Mesendoderm (in vitro differentiated cells): Measurements from ENCODE around the gene IFNGR2.

ENCODE experiments used
- DNase-seq: peaks from one replicate; pipeline ENCODE4 v3.0.0; 2013
- H2AK5ac ChIP-seq: 2 replicates; pipeline ENCODE4 v1.6.1; 2013; ENCODE audit warnings: low read length, inconsistent platforms
- H2BK120ac ChIP-seq: 2 replicates; pipeline ENCODE4 v1.6.1; 2013; ENCODE audit warnings: low read depth, mild to moderate bottlenecking, low read length, moderate library complexity, mixed read lengths
- H2BK15ac ChIP-seq: replicated peaks from 2 replicates; pipeline ENCODE4 v1.6.1; 2013; ENCODE audit warnings: low read depth, mild to moderate bottlenecking, moderate library complexity
- H2BK5ac ChIP-seq: 2 replicates; pipeline ENCODE4 v1.6.1; 2013; ENCODE audit warnings: low read length, inconsistent platforms
- H3K18ac ChIP-seq: 2 replicates; pipeline ENCODE4 v1.6.1; 2013; ENCODE audit warnings: mild to moderate bottlenecking, low read length, mixed read lengths
- H3K23ac ChIP-seq: one replicate; pipeline ENCODE4 v1.6.1; 2013; ENCODE audit warnings: low read length
- H3K27ac ChIP-seq: 2 replicates; pipeline ENCODE4 v1.5.1; 2013; ENCODE audit warnings: low read depth, mild to moderate bottlenecking, inconsistent platforms, low read length, moderate library complexity
- H3K27me3 ChIP-seq: 2 replicates; pipeline ENCODE4 v1.6.1; 2013; ENCODE audit warnings: low read length, control low read depth, mild to moderate bottlenecking, inconsistent platforms; ENCODE audit not compliant: insufficient read depth, poor library complexity
- H3K36me3 ChIP-seq: 2 replicates; pipeline ENCODE4 v1.6.1; 2013; ENCODE audit warnings: low read length, inconsistent platforms; ENCODE audit not compliant: control insufficient read depth, insufficient read depth
- H3K4ac ChIP-seq: one replicate; pipeline ENCODE4 v1.6.1; 2013; ENCODE audit warnings: low read depth, mild to moderate bottlenecking, low read length, moderate library complexity
- H3K4me1 ChIP-seq: 2 replicates; pipeline ENCODE4 v1.6.1; 2013; ENCODE audit warnings: low read depth, low read length, inconsistent platforms; ENCODE audit not compliant: control insufficient read depth
- H3K4me2 ChIP-seq: 2 replicates; pipeline ENCODE4 v1.6.1; 2013; ENCODE audit warnings: low read length
- H3K4me3 ChIP-seq: 2 replicates; pipeline ENCODE4 v1.5.1; 2013; ENCODE audit warnings: mild to moderate bottlenecking, low read length
- H3K56ac ChIP-seq: one replicate; pipeline ENCODE4 v1.6.1; 2013; ENCODE audit warnings: low read length
- H3K79me1 ChIP-seq: 2 replicates; pipeline ENCODE4 v1.6.1; 2013; ENCODE audit warnings: low read length, inconsistent platforms
- H3K79me2 ChIP-seq: 2 replicates; pipeline ENCODE4 v1.6.1; 2013; ENCODE audit warnings: mild to moderate bottlenecking, low read length; ENCODE audit not compliant: control insufficient read depth, insufficient read depth
- H3K9ac ChIP-seq: 2 replicates; pipeline ENCODE4 v1.6.1; 2013; ENCODE audit warnings: low read length, inconsistent platforms
- H4K5ac ChIP-seq: one replicate; pipeline ENCODE4 v1.6.1; 2013; ENCODE audit warnings: low read length
- H4K8ac ChIP-seq: one replicate; pipeline ENCODE4 v1.6.1; 2013; ENCODE audit warnings: low read depth, mild to moderate bottlenecking, control low read depth, low read length, moderate library complexity
- WGBS: extraction: QIAGEN DNeasy Blood & Tissue Kit; methylation state at CpG from one replicate; pipeline ENCODE4 v1.1.7; 2013; ENCODE audit warnings: low lambda C conversion rate, missing lambda C conversion rate; ENCODE audit not compliant: insufficient coverage; ENCODE audit errors: extremely low coverage; 5-methylcytosine and 5-hydroxymethylcytosine counted together

Gene IFNGR2

DNA sequence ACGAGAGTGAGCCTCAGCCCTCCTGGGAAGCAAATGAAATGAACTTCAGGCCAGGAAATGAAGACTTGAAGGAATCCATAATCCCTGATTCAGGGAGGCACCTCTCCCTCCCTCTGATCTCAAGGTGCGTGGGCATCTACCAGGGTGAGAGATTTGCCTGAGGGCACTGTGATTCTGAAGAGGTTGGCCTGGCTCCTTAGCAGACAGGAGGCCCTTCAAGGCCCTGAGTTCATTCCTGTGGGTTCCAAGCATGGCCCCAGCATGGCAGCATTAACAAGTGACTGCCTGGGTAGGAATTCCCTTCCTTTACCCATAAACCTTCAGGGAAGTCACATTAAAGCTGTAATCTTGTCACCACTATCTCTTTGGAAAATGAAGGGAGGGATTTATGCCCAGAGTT lies 29.8 kb upstream of the IFNGR2 start:
- H3K9ac ChIP-seq: no peak overlapping the region
- H3K4me2 ChIP-seq: no peak overlapping the region
- H3K4me1 ChIP-seq: no peaks in the 10 kb centered on the region
- H3K27me3 ChIP-seq: no peaks in the 10 kb centered on the region
- no peak overlapping the region for H2BK5ac ChIP-seq
- H2BK15ac ChIP-seq: no peak overlapping the region
- H3K4me3 ChIP-seq: no peak overlapping the region
- H2BK120ac ChIP-seq: no peak overlapping the region
- no peak overlapping the region for H3K27ac ChIP-seq
- H3K18ac ChIP-seq: no peak overlapping the region
- no peak overlapping the region for H3K23ac ChIP-seq
- WGBS: no CpG with 5 or more reads among the region's 2 CpGs
- no peak overlapping the region for H2AK5ac ChIP-seq
- no peaks in the 10 kb centered on the region for H3K79me1 ChIP-seq
- no peak overlapping the region for H3K56ac ChIP-seq
- no peaks in the 10 kb centered on the region for H3K79me2 ChIP-seq
- H3K4ac ChIP-seq: no peak overlapping the region
- DNase-seq: peak; percentile 8
- no peak overlapping the region for H4K5ac ChIP-seq
- H4K8ac ChIP-seq: no peak overlapping the region
- H3K36me3 ChIP-seq: no peaks in the 10 kb centered on the region

DNA sequence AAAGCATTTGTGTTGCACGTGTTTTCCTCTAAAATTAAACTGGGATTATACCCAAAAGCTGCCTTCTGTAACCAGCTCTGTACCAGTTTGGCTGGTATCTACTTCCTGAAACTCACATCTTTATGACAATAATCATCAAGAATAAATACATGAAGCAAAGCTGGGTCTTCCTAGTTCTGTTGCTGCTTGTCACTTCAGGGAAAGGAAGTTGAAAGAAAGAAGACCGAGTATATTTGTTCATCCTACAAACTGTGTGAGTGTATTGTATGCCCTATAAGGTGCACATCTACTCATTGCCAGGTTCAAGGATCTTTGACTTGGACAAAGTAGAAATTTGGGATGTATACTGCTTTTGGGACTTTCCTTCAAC lies 29.1 kb upstream of the IFNGR2 start:
- Histone ChIP-seq H3K27me3 (no peaks in the 10 kb centered on the region), H3K4me1 (no peaks in the 10 kb centered on the region), H3K4me2 (no peak overlapping the region), H3K27ac (no peak overlapping the region), H4K8ac (no peak overlapping the region), H2AK5ac (no peak overlapping the region), H3K79me1 (no peaks in the 10 kb centered on the region), H3K23ac (no peak overlapping the region), H3K36me3 (no peaks in the 10 kb centered on the region), H4K5ac (no peak overlapping the region), H3K56ac (no peak overlapping the region), H2BK120ac (no peak overlapping the region), H3K79me2 (no peaks in the 10 kb centered on the region), H3K9ac (no peak overlapping the region), H3K4me3 (no peak overlapping the region), H3K4ac (no peak overlapping the region), H2BK15ac (no peak overlapping the region), H2BK5ac (no peak overlapping the region), H3K18ac (no peak overlapping the region)
- no CpG with 5 or more reads among the region's 2 CpGs for WGBS
- DNase-seq: no peak

DNA sequence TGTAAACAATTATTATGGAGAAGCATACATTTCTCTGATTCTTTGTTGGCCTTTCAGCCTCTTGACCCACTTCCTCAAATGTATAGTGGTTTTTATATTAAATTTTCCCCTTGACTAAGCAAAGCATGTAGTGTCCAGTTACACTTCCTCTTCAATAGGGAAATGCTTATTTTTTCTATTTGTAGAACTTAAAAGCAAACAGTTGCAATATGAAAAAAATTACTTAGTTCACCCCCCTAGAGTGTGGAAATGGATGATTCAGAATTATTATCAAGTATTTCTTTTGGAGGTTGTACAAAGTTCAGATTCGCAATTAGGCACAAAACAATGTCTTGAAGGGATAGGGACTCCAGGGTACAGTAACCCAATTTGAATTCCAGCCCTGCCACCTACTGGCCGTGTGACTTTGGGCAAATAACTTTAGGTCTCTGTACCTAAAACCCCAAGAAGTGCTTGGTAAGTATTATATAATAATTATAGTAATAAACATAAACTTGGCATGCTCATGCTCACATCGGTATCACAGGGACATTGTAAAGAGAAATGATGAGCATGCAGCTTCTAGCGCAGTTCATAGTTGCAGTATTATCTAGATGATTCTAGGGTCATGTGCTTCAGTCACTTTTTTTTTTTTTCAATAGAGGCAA lies 28.6 kb upstream of the IFNGR2 start:
- H2BK15ac ChIP-seq: no peak overlapping the region
- no peak overlapping the region for H3K9ac ChIP-seq
- H4K5ac ChIP-seq: no peak overlapping the region
- H2AK5ac ChIP-seq: no peak overlapping the region
- no peak overlapping the region for H4K8ac ChIP-seq
- H3K79me1 ChIP-seq: no peaks in the 10 kb centered on the region
- H3K27ac ChIP-seq: no peak overlapping the region
- H3K4me2 ChIP-seq: no peak overlapping the region
- peak; percentile 48 for DNase-seq
- H3K18ac ChIP-seq: no peak overlapping the region
- no peak overlapping the region for H3K56ac ChIP-seq
- H3K4me3 ChIP-seq: no peak overlapping the region
- no peak overlapping the region for H3K4ac ChIP-seq
- H3K36me3 ChIP-seq: no peaks in the 10 kb centered on the region
- no CpG with 5 or more reads among the region's 4 CpGs for WGBS
- no peaks in the 10 kb centered on the region for H3K4me1 ChIP-seq
- no peak overlapping the region for H3K23ac ChIP-seq
- H3K79me2 ChIP-seq: no peaks in the 10 kb centered on the region
- no peak overlapping the region for H2BK120ac ChIP-seq
- no peak overlapping the region for H2BK5ac ChIP-seq
- H3K27me3 ChIP-seq: no peaks in the 10 kb centered on the region

DNA sequence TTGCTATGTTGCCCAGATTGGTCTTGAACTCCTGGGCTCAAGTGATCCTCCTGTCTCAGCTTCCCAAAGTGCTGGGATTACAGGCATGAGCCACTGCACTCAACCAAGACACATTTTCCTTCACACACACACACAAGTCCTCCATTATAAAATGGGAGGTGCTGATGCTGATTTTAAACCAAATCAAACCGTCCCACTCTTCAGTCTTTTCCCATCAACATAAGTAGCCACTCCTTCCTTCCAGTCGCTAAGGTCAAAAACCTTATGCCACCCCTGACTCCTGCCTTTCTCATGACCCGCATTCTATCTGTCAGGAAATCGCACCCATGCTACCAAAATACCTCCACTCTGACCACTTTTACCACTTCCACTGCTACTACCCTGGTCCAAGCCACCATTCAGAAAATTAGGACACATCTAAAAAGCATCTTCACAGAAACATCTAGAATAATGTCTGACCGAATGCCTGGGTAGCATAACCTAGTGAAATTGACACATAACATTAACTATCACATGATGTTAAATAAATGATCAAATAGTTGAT lies 28.0 kb upstream of the IFNGR2 start:
- no peaks in the 10 kb centered on the region for H3K79me2 ChIP-seq
- H4K5ac ChIP-seq: no peak overlapping the region
- no CpG with 5 or more reads among the region's 5 CpGs for WGBS
- no peak overlapping the region for H3K27ac ChIP-seq
- H2BK5ac ChIP-seq: no peak overlapping the region
- no peak overlapping the region for H3K56ac ChIP-seq
- no peak overlapping the region for H2AK5ac ChIP-seq
- DNase-seq: no peak
- no peaks in the 10 kb centered on the region for H3K4me1 ChIP-seq
- no peak overlapping the region for H2BK15ac ChIP-seq
- H3K18ac ChIP-seq: no peak overlapping the region
- no peak overlapping the region for H3K9ac ChIP-seq
- no peaks in the 10 kb centered on the region for H3K79me1 ChIP-seq
- no peak overlapping the region for H3K4ac ChIP-seq
- no peak overlapping the region for H3K23ac ChIP-seq
- H3K4me2 ChIP-seq: no peak overlapping the region
- H4K8ac ChIP-seq: no peak overlapping the region
- no peak overlapping the region for H2BK120ac ChIP-seq
- no peaks in the 10 kb centered on the region for H3K27me3 ChIP-seq
- no peak overlapping the region for H3K4me3 ChIP-seq
- H3K36me3 ChIP-seq: no peaks in the 10 kb centered on the region

DNA sequence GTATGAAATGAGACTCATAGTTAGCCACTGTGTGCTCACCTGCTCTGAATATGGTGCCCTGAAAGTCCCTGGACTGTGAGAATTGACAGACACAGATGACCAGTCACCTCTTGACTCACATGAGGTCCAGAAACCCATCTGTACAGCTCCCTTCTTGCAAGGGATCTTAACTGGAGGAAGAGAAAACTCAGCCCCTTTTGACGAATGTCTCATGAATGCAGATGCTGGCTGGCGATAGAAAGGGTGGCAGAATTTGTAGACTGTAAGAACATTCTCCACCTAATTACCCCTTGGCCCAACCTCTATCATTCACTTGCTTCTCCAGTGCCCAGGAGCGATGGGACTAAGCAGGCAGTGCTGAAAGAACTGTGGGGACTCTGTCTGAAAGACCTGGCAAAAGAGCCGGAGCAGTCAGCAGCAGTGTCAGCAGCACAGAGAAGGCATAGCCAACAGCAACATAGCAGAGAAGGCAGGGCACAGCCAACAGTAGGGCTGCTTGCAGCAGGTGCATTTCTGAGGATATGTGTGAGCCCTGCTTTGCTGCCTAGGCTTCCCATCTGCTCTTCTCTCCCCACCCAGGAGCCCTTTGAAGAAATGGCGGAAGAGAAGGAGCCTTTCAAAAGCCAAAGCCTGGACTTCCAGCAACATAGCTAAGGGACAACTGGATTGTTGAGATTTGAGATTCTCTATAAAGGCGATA lies 25.8 kb upstream of the IFNGR2 start:
- no peak overlapping the region for H2BK5ac ChIP-seq
- H3K4me2 ChIP-seq: no peak overlapping the region
- H3K36me3 ChIP-seq: no peaks in the 10 kb centered on the region
- H3K4ac ChIP-seq: no peak overlapping the region
- no peak overlapping the region for H3K23ac ChIP-seq
- no peaks in the 10 kb centered on the region for H3K79me1 ChIP-seq
- no peaks in the 10 kb centered on the region for H3K79me2 ChIP-seq
- H3K18ac ChIP-seq: no peak overlapping the region
- no peak overlapping the region for H4K5ac ChIP-seq
- no peaks in the 10 kb centered on the region for H3K27me3 ChIP-seq
- H4K8ac ChIP-seq: no peak overlapping the region
- H3K56ac ChIP-seq: no peak overlapping the region
- no peak overlapping the region for H2BK15ac ChIP-seq
- H3K4me1 ChIP-seq: no peaks in the 10 kb centered on the region
- H3K4me3 ChIP-seq: no peak overlapping the region
- no peak overlapping the region for H2AK5ac ChIP-seq
- H3K9ac ChIP-seq: no peak overlapping the region
- no CpG with 5 or more reads among the region's 6 CpGs for WGBS
- no peak overlapping the region for H2BK120ac ChIP-seq
- no peak for DNase-seq
- H3K27ac ChIP-seq: no peak overlapping the region
